Caco-2 (cell line): Measurements from ENCODE around the gene TRIM75. TPM values are rescaled to one million over a fixed set of nuclear protein-coding genes. Genes with fewer than 3 reads are reported as not detected.
"Not testable (repeated sequence)": the region's sequence is repeated elsewhere in the genome, so short reads cannot be mapped to it uniquely, and the experiment has no call there.

Source experiments
- BruUV-seq: library from RNA; stranded (reverse); fragments of 400-500 nt; replicated peaks from 2 replicates; lab custom pipeline; 2021; lab: Mats Ljungman, UMichigan
- CTCF ChIA-PET: fragments of 300-600 bp; sonication (Branson Sonifier 250); formaldehyde crosslinking; loops from one replicate; lab custom pipeline; 2022; ENCODE audit warnings: antibody characterized with exemption; lab: Charles Lee
- POLR2A ChIA-PET: fragments of 300-600 bp; sonication (Branson Sonifier 250); formaldehyde crosslinking; loops from one replicate; lab custom pipeline; 2022; ENCODE audit warnings: antibody characterized with exemption; lab: Charles Lee
- DNase-seq, 2 experiments: peaks; one replicate each; pipeline versions ENCODE4 v3.0.0 to v3.0.0-alpha.2; 2020 to 2022
- H3K27me3 ChIP-seq: replicated peaks from 2 replicates; pipeline ENCODE4 v1.6.0; 2011; ENCODE audit warnings: low read length; ENCODE audit not compliant: control insufficient read depth, insufficient read depth
- H3K36me3 ChIP-seq: 2 replicates; pipeline ENCODE4 v1.5.1; 2011; ENCODE audit warnings: low read length; ENCODE audit not compliant: control insufficient read depth, insufficient read depth
- H3K4me1 ChIP-seq: fragments of 250-450 bp; sonication (Bioruptor Pico); 2 replicates; pipeline ENCODE4 v1.5.1; 2020; ENCODE audit warnings: mild to moderate bottlenecking
- H3K4me3 ChIP-seq: 2 replicates; pipeline ENCODE4 v1.5.1; 2011; ENCODE audit warnings: low read depth, mild to moderate bottlenecking, control low read depth, low read length
- H3K9me3 ChIP-seq: fragments of 250-450 bp; sonication (Bioruptor Pico); 2 replicates; pipeline ENCODE4 v1.5.1; 2020; ENCODE audit warnings: mild to moderate bottlenecking, moderate library complexity
- H3K27ac Mint-ChIP-seq: one replicate; pipeline ENCODE4 v1.8.0; 2022; ENCODE audit warnings: mixed read lengths; ENCODE audit not compliant: unreplicated experiment
- H3K27me3 Mint-ChIP-seq: one replicate; pipeline ENCODE4 v1.8.0; 2022; ENCODE audit warnings: mixed read lengths; ENCODE audit not compliant: insufficient read depth, unreplicated experiment
- H3K36me3 Mint-ChIP-seq: one replicate; pipeline ENCODE4 v1.8.0; 2022; ENCODE audit warnings: mild to moderate bottlenecking, mixed read lengths; ENCODE audit not compliant: insufficient read depth, unreplicated experiment
- H3K4me1 Mint-ChIP-seq: one replicate; pipeline ENCODE4 v1.8.0; 2022; ENCODE audit warnings: low read depth, mixed read lengths; ENCODE audit not compliant: unreplicated experiment
- H3K4me3 Mint-ChIP-seq: one replicate; pipeline ENCODE4 v1.8.0; 2022; ENCODE audit warnings: mild to moderate bottlenecking, moderate library complexity, mixed read lengths; ENCODE audit not compliant: unreplicated experiment
- H3K9me3 Mint-ChIP-seq: one replicate; pipeline ENCODE4 v1.8.0; 2022; ENCODE audit warnings: mixed read lengths; ENCODE audit not compliant: unreplicated experiment
- intact Hi-C: fragments of 100-400 bp; cut with micrococcal nuclease; formaldehyde crosslinking; loops from one replicate; pipeline ENCODE4 v1.10.0; 2022; ENCODE audit not compliant: unreplicated experiment
- total RNA-seq: library from RNA; stranded (reverse); gene quantifications from 2 replicates; pipeline ENCODE4 v1.2.3, GENCODE V29; 2022
- TF ChIP-seq, protein P1 (sequence below), 2 experiments: fragments of 200-600 bp in 1 of 2; IDR thresholded peaks; 1 replicate in 1 of 2; 2 replicates in 1 of 2; pipeline versions ENCODE4 v1.5.1 to v1.8.0; 2011 to 2022; ENCODE audit warnings: antibody characterized with exemption in 1 of 2, control low read depth in 1 of 2, inconsistent platforms in 1 of 2, low read depth in 1 of 2, low read length in 1 of 2, mild to moderate bottlenecking in 1 of 2, moderate library complexity in 1 of 2; ENCODE audit not compliant: insufficient read depth in 1 of 2, severe bottlenecking in 1 of 2, unreplicated experiment in 1 of 2

TRIM75 gene
- total RNA-seq, 1 experiment from 2014 or later = not detected

DNA sequence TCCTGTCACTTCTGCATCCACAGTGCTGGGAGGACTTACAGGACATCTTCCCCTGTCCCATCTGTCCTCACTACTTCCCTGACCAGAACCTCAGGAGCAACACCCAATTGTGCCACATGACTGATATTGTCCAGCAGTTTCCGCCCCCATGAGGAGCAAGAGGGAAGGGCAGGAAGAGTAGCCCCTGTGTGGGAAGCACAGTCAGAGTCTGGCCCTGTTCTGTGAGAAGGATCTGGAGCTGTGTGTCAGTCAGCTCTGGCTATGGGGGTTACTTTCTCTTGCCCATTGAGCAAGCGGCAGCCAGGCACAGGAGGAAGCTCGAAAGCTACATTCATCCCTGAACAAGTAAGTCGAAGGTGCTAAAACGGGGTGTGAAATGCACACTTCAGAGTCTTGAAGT lies 36.7 kb upstream of the TRIM75 start:
- no peaks in the 10 kb centered on the region for H3K27me3 ChIP-seq
- Mint-ChIP-seq H3K27ac (no peak overlapping the region), H3K4me3 (no peak overlapping the region), H3K36me3 (no peaks in the 10 kb centered on the region), H3K9me3 (no peaks in the 10 kb centered on the region), H3K27me3 (no peaks in the 10 kb centered on the region), H3K4me1 (no peaks in the 10 kb centered on the region)
- CTCF ChIA-PET = interaction anchor here (1.1 kb wide), 1 partner anchor 77 kb away, joined by 6 read pairs; no protein-coding TSS in a partner anchor
- H3K4me1 ChIP-seq = no peaks in the 10 kb centered on the region
- TF ChIP-seq, protein P1, sequence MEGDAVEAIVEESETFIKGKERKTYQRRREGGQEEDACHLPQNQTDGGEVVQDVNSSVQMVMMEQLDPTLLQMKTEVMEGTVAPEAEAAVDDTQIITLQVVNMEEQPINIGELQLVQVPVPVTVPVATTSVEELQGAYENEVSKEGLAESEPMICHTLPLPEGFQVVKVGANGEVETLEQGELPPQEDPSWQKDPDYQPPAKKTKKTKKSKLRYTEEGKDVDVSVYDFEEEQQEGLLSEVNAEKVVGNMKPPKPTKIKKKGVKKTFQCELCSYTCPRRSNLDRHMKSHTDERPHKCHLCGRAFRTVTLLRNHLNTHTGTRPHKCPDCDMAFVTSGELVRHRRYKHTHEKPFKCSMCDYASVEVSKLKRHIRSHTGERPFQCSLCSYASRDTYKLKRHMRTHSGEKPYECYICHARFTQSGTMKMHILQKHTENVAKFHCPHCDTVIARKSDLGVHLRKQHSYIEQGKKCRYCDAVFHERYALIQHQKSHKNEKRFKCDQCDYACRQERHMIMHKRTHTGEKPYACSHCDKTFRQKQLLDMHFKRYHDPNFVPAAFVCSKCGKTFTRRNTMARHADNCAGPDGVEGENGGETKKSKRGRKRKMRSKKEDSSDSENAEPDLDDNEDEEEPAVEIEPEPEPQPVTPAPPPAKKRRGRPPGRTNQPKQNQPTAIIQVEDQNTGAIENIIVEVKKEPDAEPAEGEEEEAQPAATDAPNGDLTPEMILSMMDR (IDR thresholded peaks at IDR 0.05; ENCODE audit: insufficient read depth in 1 of 2, low read depth in 1 of 2, low read length in 1 of 2, severe bottlenecking in 1 of 2, unreplicated experiment in 1 of 2) = peak in 1 of 2 experiments; percentile 35
- POLR2A ChIA-PET = interaction anchor here (0.5 kb wide), 1 partner anchor 53 kb away, joined by 4 read pairs; no protein-coding TSS in a partner anchor
- no peak overlapping the region for H3K4me3 ChIP-seq
- H3K36me3 ChIP-seq = no peaks in the 10 kb centered on the region
- no TSS peak for BruUV-seq
- no peaks in the 10 kb centered on the region for H3K9me3 ChIP-seq
- intact Hi-C loops = no loop called here
- peak; percentile 46 to 50 for DNase-seq

- H3K27ac Mint-ChIP-seq, H3K9me3 Mint-ChIP-seq, H3K36me3 ChIP-seq: not testable (repeated sequence)
Measured at GRCh38 chr4:165019995-165020394, 33.7 kb upstream of the TRIM75 start.

DNA sequence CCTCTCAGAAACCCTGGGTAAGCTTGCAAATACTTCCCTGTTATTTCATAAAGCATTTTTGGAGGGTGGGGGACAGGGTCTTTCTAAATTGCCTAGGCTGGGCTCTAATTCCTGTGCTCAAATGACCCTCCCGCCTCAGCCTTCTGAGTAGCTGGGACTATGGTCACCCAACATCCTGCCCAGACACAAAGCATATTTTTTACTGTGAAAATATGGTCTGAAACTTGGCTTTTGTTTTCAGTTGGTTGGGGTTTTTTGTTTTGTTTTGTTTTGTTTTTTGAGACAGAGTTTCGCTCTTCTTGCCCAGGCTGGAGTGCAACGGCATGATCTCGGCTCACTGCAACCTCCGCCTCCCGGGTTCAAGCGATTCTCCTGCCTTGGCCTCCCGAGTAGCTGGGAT lies 27.9 kb upstream of the TRIM75 start:
- H3K4me1 ChIP-seq, H3K4me3 ChIP-seq, intact Hi-C loops, H3K27me3 ChIP-seq, CTCF ChIA-PET, H3K27me3 Mint-ChIP-seq, POLR2A ChIA-PET, H3K4me3 Mint-ChIP-seq, H3K9me3 Mint-ChIP-seq, H3K9me3 ChIP-seq, H3K36me3 Mint-ChIP-seq, H3K27ac Mint-ChIP-seq, DNase-seq, BruUV-seq, H3K4me1 Mint-ChIP-seq, H3K36me3 ChIP-seq: not testable (repeated sequence)

More at GRCh38 chr4:165019995-165020394, 33.7 kb upstream of the TRIM75 start:
- H3K4me1 ChIP-seq, intact Hi-C loops, H3K36me3 Mint-ChIP-seq, H3K27me3 Mint-ChIP-seq, POLR2A ChIA-PET, DNase-seq, BruUV-seq, H3K4me3 Mint-ChIP-seq, H3K9me3 ChIP-seq, H3K4me3 ChIP-seq, CTCF ChIA-PET, H3K27me3 ChIP-seq, H3K4me1 Mint-ChIP-seq: not testable (repeated sequence)

- H3K9me3 ChIP-seq = no peaks in the 10 kb centered on the region
- H3K4me3 ChIP-seq = no peak overlapping the region
- H3K36me3 ChIP-seq = no peaks in the 10 kb centered on the region
- POLR2A ChIA-PET = no interaction called here
- Mint-ChIP-seq H3K27me3 (no peaks in the 10 kb centered on the region), H3K4me1 (no peaks in the 10 kb centered on the region), H3K9me3 (no peaks in the 10 kb centered on the region), H3K27ac (no peak overlapping the region), H3K4me3 (no peak overlapping the region), H3K36me3 (no peaks in the 10 kb centered on the region)
- TF ChIP-seq, protein P1 (IDR thresholded peaks at IDR 0.05; ENCODE audit: insufficient read depth in 1 of 2, low read depth in 1 of 2, low read length in 1 of 2, severe bottlenecking in 1 of 2, unreplicated experiment in 1 of 2) = no peak
- H3K27me3 ChIP-seq = no peaks in the 10 kb centered on the region
- DNase-seq = no peak
- no TSS peak for BruUV-seq
- CTCF ChIA-PET = no interaction called here
- no peaks in the 10 kb centered on the region for H3K4me1 ChIP-seq
- intact Hi-C loops = no loop called here
Measured at GRCh38 chr4:165027762-165028402, 25.8 kb upstream of the TRIM75 start.
